Measurements from ENCODE around the gene COQ8A. TPM values are rescaled to one million over a fixed set of nuclear protein-coding genes. Genes with fewer than 3 reads are reported as not detected.

COQ8A gene
- total RNA-seq, 4 donors from 2014 or later: 53.2 to 94.0 (median 80.8) TPM

GRCh38 chr1:226973898-226974543, 33.9 kb downstream of the COQ8A start:
- TF ChIP-seq POLR2AphosphoS5 (IDR thresholded peaks at IDR 0.05) (peak; percentile 98), EP300 (IDR thresholded peaks at IDR 0.05) (no peak), CTCF (IDR thresholded peaks at IDR 0.05) (peak in 1 of 4 experiments; percentile 23)
- Histone ChIP-seq H3K4me1 (peaks cover 2 to 46% (median 29%) of the 10 kb centered on the region in 3 donors), H3K27ac (peak overlapping the region; percentile 79 to 97 (median 90)), H3K4me3 (peak overlapping the region in 1 of 2 donors; percentile 8), H3K27me3 (no peaks in the 10 kb centered on the region), H3K9me3 (peaks cover 0 to 12% (median 0%) of the 10 kb centered on the region in 3 donors), H3K36me3 (peaks cover 0 to 55% of the 10 kb centered on the region in 2 donors)
- 45% methylated on average over 2 of the region's 11 CpGs; no CpG with 5 or more reads in 1 of the 2 donors for WGBS, 2 donors (ENCODE audit: low coverage in 1 of 2)
- ATAC-seq: peak; percentile 90

- Histone ChIP-seq H3K4me3 (peak overlapping the region in 1 of 2 donors; percentile 8), H3K27ac (peak overlapping the region; percentile 79 to 97 (median 90)), H3K27me3 (no peaks in the 10 kb centered on the region), H3K4me1 (peaks cover 2 to 50% (median 29%) of the 10 kb centered on the region in 3 donors), H3K9me3 (peaks cover 0 to 12% (median 0%) of the 10 kb centered on the region in 3 donors), H3K36me3 (peaks cover 0 to 55% of the 10 kb centered on the region in 2 donors)
- 28% methylated on average over 4 of the region's 14 CpGs; no CpG with 5 or more reads in 1 of the 2 donors for WGBS, 2 donors (ENCODE audit: low coverage in 1 of 2)
- ATAC-seq: peak; percentile 40
- TF ChIP-seq CTCF (IDR thresholded peaks at IDR 0.05) (no peak), POLR2AphosphoS5 (IDR thresholded peaks at IDR 0.05) (no peak), EP300 (IDR thresholded peaks at IDR 0.05) (no peak), POLR2A (IDR thresholded peaks at IDR 0.05) (no peak)
Observed at GRCh38 chr1:226974544-226975258, 34.6 kb downstream of the COQ8A start.

DNA sequence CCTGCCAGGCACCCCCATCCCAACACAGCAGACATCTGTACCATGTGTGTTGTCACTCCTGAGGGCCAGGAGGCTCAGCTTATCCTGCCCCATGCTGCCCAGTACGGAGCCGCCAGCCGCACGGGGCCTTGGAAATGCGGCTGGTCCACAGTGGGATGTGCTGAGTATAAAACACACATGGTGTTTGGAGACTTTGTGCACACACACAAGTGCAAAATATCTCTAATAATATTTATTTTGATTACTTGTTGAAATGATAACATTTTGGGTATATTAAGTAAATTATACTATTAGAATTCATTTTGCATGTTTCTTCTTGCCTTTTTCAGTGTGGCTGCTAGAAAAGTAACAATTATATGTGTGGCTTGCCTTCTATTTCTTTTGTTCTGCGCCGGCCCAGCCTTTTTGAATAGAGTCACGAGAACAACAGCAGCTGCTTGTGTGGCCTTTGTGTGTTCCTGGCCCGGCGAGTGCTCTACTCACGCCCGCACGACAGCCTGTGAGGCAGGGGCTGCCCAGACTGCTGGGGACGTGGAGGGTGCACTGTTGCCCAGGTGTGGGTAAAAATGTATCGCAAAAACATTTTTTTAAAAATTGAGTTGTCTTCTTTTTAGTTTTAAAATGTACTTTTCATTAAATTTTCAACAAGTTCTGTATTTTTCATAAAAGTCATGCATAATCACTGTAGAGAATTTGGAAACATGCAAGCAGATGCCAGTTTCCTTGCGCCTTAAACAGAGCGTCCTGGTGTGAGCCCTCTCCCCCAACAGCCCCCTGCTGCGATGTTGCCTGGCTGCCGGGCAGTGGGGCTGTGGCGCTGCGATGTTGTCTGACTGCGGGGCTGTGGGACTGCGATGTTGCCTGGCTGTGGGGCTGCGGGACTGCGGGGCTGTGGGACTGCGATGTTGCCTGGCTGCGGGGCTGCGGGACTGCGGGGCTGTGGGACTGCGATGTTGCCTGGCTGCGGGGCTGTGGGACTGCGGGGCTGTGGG, 35.5 kb downstream of the COQ8A start:
- Histone ChIP-seq H3K9me3 (peaks cover 0 to 12% (median 0%) of the 10 kb centered on the region in 3 donors), H3K4me1 (peaks cover 2 to 58% (median 29%) of the 10 kb centered on the region in 3 donors), H3K27me3 (no peaks in the 10 kb centered on the region), H3K36me3 (peaks cover 0 to 55% of the 10 kb centered on the region in 2 donors), H3K27ac (peak overlapping the region; percentile 79 to 97 (median 90)), H3K4me3 (no peak overlapping the region)
- ATAC-seq: no peak
- TF ChIP-seq POLR2AphosphoS5 (IDR thresholded peaks at IDR 0.05) (no peak), CTCF (IDR thresholded peaks at IDR 0.05) (no peak), POLR2A (IDR thresholded peaks at IDR 0.05) (no peak), EP300 (IDR thresholded peaks at IDR 0.05) (no peak)
- 67 to 89% methylated on average over 9 to 16 of the region's 32 CpGs for WGBS, 2 donors (ENCODE audit: low coverage in 1 of 2)

DNA sequence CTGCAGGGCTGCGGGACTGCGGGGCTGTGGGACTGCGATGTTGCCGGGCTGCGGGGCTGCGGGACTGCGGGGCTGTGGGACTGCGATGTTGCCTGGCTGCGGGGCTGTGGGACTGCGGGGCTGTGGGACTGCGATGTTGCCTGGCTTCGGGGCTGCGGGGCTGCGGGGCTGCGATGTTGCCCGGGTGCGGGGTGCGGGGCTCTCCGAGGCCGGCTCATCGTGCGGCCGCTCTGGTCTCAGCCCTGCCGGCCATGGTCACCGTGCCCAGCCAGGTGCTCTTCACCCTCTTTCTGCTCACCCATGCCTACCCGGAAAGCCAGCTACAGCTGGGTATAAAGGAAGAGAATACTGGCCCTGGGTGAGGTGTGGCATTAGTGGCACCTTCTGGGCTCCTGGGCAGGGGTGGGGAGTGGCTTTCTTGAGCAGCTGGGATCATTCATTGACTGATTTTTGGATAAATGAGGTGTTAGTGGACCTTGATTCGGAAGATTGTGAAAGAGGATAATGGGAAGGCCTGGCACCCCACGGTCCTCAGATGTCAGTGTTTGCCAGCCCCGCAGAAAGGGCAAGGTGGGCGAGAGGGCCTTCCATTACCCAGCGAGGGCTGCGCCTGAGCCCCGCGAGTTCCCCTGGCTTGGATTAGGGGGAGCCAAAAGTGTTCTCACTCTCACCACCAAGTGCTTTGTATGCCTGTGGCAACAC, 36.3 kb downstream of the COQ8A start:
- ATAC-seq: no peak
- Histone ChIP-seq H3K36me3 (peaks cover 0 to 55% of the 10 kb centered on the region in 2 donors), H3K27me3 (no peaks in the 10 kb centered on the region), H3K4me3 (no peak overlapping the region), H3K9me3 (peaks cover 0 to 6% (median 0%) of the 10 kb centered on the region in 3 donors), H3K27ac (peak overlapping the region in 1 of 4 donors; percentile 0), H3K4me1 (peaks cover 2 to 61% (median 29%) of the 10 kb centered on the region in 3 donors)
- no peak for TF ChIP-seq CTCF (IDR thresholded peaks at IDR 0.05)
- no peak for TF ChIP-seq EP300 (IDR thresholded peaks at IDR 0.05)
- TF ChIP-seq POLR2AphosphoS5 (IDR thresholded peaks at IDR 0.05): no peak
- no peak for TF ChIP-seq POLR2A (IDR thresholded peaks at IDR 0.05)
- WGBS, 2 donors (ENCODE audit: low coverage in 1 of 2): 86% methylated on average over 6 to 8 of the region's 34 CpGs

Measured in gastroesophageal sphincter (tissue), 4 donors.